HepG2 (cell line): ENCODE results near the gene SDF2. TPM values are rescaled to one million over a fixed set of nuclear protein-coding genes. Genes with fewer than 3 reads are reported as not detected.

Source experiments
- AGO2 ChIP-seq: fragments of 200-400 bp; formaldehyde crosslinking; optimal IDR thresholded peaks from 2 replicates; pipeline ENCODE3; 2017; ENCODE audit warnings: mild to moderate bottlenecking, low read depth, low read length, moderate library complexity
- GLI4 ChIP-seq: sonication (generic); formaldehyde crosslinking; IDR thresholded peaks from 2 replicates; pipeline ENCODE4 v1.5.1; 2020; ENCODE audit warnings: missing genetic modification reagents, mild to moderate bottlenecking, moderate library complexity, borderline replicate concordance
- NCOA5 ChIP-seq: sonication (generic); formaldehyde crosslinking; IDR thresholded peaks from 2 replicates; pipeline ENCODE4 v1.4.0; 2020; ENCODE audit warnings: missing genetic modification reagents
- NONO ChIP-seq, 2 experiments: fragments of 450-650 bp in 1 of 2; sonication (generic) in 1 of 2; formaldehyde crosslinking in 1 of 2; IDR thresholded peaks in 1 of 2; conservative IDR thresholded peaks in 1 of 2; 2 replicates each; pipeline versions ENCODE4 v1.6.1 to v1.8.0; 2017 to 2022; ENCODE audit warnings: mild to moderate bottlenecking in 1 of 2, missing genetic modification reagents in 1 of 2, moderate library complexity in 1 of 2
- PPARG ChIP-seq: conservative IDR thresholded peaks from 2 replicates; pipeline ENCODE4 v1.6.1; 2016; ENCODE audit warnings: missing biosample characterization, missing genetic modification reagents
- PTBP1 ChIP-seq: fragments of 200-400 bp; formaldehyde crosslinking; IDR thresholded peaks from 2 replicates; pipeline ENCODE4 v1.6.1; 2018; ENCODE audit warnings: low read length, low read depth; ENCODE audit not compliant: poor library complexity, severe bottlenecking
- SETDB1 ChIP-seq: sonication (generic); formaldehyde crosslinking; IDR thresholded peaks from 2 replicates; pipeline ENCODE4 v1.5.1; 2020; ENCODE audit warnings: missing genetic modification reagents, mild to moderate bottlenecking, borderline replicate concordance
- SMYD3 ChIP-seq: sonication (generic); formaldehyde crosslinking; IDR thresholded peaks from 2 replicates; pipeline ENCODE4 v1.8.1; 2023; ENCODE audit warnings: mild to moderate bottlenecking, missing genetic modification reagents
- TEAD3 ChIP-seq: optimal IDR thresholded peaks from 2 replicates; pipeline ENCODE3; 2016; ENCODE audit warnings: borderline replicate concordance
- YEATS2 ChIP-seq: sonication (generic); formaldehyde crosslinking; IDR thresholded peaks from 2 replicates; pipeline ENCODE4 v1.4.0; 2020; ENCODE audit warnings: missing genetic modification reagents, borderline replicate concordance
- ZC3H13 ChIP-seq: sonication (generic); formaldehyde crosslinking; IDR thresholded peaks from 2 replicates; pipeline ENCODE4 v1.8.1; 2023; ENCODE audit warnings: mild to moderate bottlenecking, missing genetic modification reagents, moderate library complexity
- ZFP36L2 ChIP-seq: sonication (generic); formaldehyde crosslinking; IDR thresholded peaks from 2 replicates; pipeline ENCODE4 v1.4.0; 2020; ENCODE audit warnings: missing genetic modification reagents
- ZNF138 ChIP-seq: sonication (generic); formaldehyde crosslinking; IDR thresholded peaks from 2 replicates; pipeline ENCODE4 v1.5.0; 2020; ENCODE audit warnings: mild to moderate bottlenecking, low read depth, missing genetic modification reagents
- ZNF83 ChIP-seq: sonication (generic); formaldehyde crosslinking; IDR thresholded peaks from 2 replicates; pipeline ENCODE4 v1.4.0; 2020; ENCODE audit warnings: missing genetic modification reagents, mild to moderate bottlenecking, borderline replicate concordance
- polyA plus RNA-seq, 8 experiments: library from polyadenylated mRNA; depleted of rRNA in 3 of 8; stranded (reverse) in 7 of 8; unstranded in 1 of 8; fragments of >200 nt; fragmentation: Illumina TruSeq in 4 of 8; extraction: Trizol in 4 of 8; gene quantifications; 2 replicates each; pipeline versions ENCODE4 v1.2.1 to v1.2.3, GENCODE V29; 2011 to 2016; ENCODE audit warnings: low read depth in 4 of 8, missing spikeins in 1 of 8, mixed read lengths in 1 of 8; ENCODE audit not compliant: insufficient read depth in 1 of 8
- total RNA-seq, 5 experiments: library from RNA; depleted of rRNA; stranded (reverse); fragments of >200 nt; fragmentation: Illumina TruSeq; extraction: Trizol; gene quantifications; 2 replicates each; pipeline ENCODE4 v1.2.3, GENCODE V29; 2016; ENCODE audit warnings: low read depth in 1 of 5
- TF ChIP-seq, protein P1 (sequence below): sonication (generic); IDR thresholded peaks from 2 replicates; pipeline ENCODE4 v1.6.1; 2016; ENCODE audit warnings: low read depth, borderline replicate concordance
- TF ChIP-seq, protein P2 (sequence below): IDR thresholded peaks from 2 replicates; pipeline ENCODE4 v1.6.1; 2016; ENCODE audit warnings: missing biosample characterization, missing genetic modification reagents, low read depth
- TF ChIP-seq, protein P3 (sequence below): sonication (generic); formaldehyde crosslinking; IDR thresholded peaks from 2 replicates; pipeline ENCODE4 v1.5.0; 2020; ENCODE audit warnings: missing genetic modification reagents
- TF ChIP-seq, protein P4 (sequence below): sonication (generic); formaldehyde crosslinking; IDR thresholded peaks from 2 replicates; pipeline ENCODE4 v1.8.1; 2023; ENCODE audit warnings: mild to moderate bottlenecking, moderate library complexity, missing genetic modification reagents
- TF ChIP-seq, protein P5 (sequence below): IDR thresholded peaks from 2 replicates; pipeline ENCODE4 v1.4.0; 2020; ENCODE audit warnings: mild to moderate bottlenecking, missing genetic modification reagents

SDF2 gene
- total and polyA plus RNA-seq, 2 of the 13 experiments (the other 11 are each of a cell fraction or from before 2014, with no cell fraction given), result 58.2 to 58.4 TPM

DNA sequence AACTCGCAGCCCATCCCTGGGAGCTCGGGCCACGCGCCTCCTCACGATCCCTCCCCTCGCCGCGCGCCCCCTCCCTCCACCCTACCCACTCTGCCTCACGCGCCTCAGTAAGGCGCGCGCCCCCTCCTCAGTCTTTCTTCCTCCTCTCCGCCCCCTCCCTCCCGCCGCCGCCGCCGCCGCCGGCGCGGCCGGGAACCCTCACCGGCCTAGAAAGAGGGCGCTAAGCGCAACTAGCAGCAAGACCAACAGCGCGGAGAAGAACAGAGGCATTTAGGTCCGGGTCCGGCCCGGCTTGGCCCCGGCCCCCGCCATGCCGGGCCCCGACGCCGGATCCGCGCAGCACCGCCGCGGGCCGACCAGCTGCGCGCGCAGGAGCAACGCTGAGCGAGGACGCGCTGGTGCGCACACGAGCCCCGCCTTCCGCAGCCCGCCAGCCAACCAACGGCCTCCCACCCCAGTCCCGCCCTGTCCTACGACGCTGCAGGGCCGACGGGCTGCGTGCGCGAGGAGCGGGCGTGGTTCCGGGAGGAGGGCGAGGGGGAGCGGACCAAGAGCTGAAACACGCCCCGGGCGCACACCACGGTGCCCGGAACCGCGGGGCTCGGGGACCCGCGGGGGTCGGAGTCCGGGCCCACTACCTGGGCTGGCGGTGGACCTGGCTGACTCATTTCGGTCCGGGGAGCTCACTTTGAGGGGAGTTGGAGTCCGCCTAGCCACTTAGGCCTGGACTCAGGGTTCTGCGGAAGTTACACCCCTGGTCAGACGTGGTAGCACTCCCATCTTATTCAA, 16.7 kb downstream of the SDF2 start, which contains the start of gene BLTP2 (continued):
- TF ChIP-seq NONO (IDR thresholded peaks at IDR 0.05) (no peak), NONO (CRISPR knock-in tag; conservative IDR thresholded peaks at IDR 0.05) (peak; percentile 94; the same call in 1 of the 2 replicates), NCOA5 (CRISPR knock-in tag) (no peak), SMYD3 (CRISPR knock-in tag) (0 out of 2 replicates have a peak, but pooled peaks have one; percentile 38), AGO2 (peak; percentile 83), ZFP36L2 (CRISPR knock-in tag) (no peak), PTBP1 (peak; percentile 51), TEAD3 (peak; percentile 33), PPARG (CRISPR knock-in tag) (no peak), GLI4 (0 out of 2 replicates have a peak, but pooled peaks have one; percentile 40), ZNF138 (CRISPR knock-in tag) (0 out of 2 replicates have a peak, but pooled peaks have one; percentile 67), ZC3H13 (peak; percentile 85), SETDB1 (CRISPR knock-in tag) (no peak), ZNF83 (CRISPR knock-in tag) (peak; percentile 37; the same call in 1 of the 2 replicates), YEATS2 (peak; percentile 70)
- TF ChIP-seq, protein P1, sequence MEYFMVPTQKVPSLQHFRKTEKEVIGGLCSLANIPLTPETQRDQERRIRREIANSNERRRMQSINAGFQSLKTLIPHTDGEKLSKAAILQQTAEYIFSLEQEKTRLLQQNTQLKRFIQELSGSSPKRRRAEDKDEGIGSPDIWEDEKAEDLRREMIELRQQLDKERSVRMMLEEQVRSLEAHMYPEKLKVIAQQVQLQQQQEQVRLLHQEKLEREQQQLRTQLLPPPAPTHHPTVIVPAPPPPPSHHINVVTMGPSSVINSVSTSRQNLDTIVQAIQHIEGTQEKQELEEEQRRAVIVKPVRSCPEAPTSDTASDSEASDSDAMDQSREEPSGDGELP, result no peak; the same call in 1 of the 2 replicates
- TF ChIP-seq, protein P2, sequence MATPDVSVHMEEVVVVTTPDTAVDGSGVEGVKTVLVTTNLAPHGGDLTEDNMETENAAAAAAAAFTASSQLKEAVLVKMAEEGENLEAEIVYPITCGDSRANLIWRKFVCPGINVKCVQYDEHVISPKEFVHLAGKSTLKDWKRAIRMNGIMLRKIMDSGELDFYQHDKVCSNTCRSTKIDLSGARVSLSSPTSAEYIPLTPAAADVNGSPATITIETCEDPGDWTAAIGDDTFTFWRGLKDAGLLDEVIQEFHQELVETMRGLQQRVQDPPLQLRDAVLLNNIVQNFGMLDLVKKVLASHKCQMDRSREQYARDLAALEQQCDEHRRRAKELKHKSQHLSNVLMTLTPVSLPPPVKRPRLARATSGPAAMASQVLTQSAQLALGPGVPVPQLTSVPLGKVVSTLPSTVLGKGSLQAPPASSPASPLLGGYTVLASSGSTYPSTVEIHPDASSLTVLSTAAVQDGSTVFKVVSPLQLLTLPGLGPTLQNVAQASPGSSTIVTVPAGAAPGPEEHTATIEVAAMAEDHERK (CRISPR knock-in tag), result peak; percentile 86
- TF ChIP-seq, protein P3, sequence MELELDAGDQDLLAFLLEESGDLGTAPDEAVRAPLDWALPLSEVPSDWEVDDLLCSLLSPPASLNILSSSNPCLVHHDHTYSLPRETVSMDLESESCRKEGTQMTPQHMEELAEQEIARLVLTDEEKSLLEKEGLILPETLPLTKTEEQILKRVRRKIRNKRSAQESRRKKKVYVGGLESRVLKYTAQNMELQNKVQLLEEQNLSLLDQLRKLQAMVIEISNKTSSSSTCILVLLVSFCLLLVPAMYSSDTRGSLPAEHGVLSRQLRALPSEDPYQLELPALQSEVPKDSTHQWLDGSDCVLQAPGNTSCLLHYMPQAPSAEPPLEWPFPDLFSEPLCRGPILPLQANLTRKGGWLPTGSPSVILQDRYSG (CRISPR knock-in tag), result no peak
- TF ChIP-seq, protein P4, sequence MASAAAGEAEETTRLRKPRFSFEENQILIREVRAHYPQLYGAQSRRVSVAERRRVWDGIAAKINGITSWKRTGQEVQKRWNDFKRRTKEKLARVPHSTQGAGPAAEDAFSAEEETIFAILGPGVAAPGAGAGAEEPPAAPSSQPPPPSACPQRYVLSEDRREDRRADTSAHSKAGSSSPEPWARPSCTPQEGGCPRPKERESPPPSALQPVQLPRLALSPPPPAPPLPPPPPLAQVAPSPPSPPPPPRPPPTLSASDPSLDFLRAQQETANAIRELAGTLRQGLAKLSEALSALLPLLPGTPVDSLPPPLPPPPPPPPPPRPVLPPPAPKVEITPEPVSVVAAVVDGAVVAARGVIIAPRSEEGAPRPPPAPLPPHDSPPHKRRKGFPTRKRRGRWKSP, result peak; percentile 42; the same call in 1 of the 2 replicates
- TF ChIP-seq, protein P5, sequence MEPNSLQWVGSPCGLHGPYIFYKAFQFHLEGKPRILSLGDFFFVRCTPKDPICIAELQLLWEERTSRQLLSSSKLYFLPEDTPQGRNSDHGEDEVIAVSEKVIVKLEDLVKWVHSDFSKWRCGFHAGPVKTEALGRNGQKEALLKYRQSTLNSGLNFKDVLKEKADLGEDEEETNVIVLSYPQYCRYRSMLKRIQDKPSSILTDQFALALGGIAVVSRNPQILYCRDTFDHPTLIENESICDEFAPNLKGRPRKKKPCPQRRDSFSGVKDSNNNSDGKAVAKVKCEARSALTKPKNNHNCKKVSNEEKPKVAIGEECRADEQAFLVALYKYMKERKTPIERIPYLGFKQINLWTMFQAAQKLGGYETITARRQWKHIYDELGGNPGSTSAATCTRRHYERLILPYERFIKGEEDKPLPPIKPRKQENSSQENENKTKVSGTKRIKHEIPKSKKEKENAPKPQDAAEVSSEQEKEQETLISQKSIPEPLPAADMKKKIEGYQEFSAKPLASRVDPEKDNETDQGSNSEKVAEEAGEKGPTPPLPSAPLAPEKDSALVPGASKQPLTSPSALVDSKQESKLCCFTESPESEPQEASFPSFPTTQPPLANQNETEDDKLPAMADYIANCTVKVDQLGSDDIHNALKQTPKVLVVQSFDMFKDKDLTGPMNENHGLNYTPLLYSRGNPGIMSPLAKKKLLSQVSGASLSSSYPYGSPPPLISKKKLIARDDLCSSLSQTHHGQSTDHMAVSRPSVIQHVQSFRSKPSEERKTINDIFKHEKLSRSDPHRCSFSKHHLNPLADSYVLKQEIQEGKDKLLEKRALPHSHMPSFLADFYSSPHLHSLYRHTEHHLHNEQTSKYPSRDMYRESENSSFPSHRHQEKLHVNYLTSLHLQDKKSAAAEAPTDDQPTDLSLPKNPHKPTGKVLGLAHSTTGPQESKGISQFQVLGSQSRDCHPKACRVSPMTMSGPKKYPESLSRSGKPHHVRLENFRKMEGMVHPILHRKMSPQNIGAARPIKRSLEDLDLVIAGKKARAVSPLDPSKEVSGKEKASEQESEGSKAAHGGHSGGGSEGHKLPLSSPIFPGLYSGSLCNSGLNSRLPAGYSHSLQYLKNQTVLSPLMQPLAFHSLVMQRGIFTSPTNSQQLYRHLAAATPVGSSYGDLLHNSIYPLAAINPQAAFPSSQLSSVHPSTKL (CRISPR knock-in tag), result peak; percentile 44
